ENCODE results near the gene TNFRSF8.

- TF ChIP-seq CTCF (IDR thresholded peaks at IDR 0.05) (no peak), POLR2A (IDR thresholded peaks at IDR 0.05) (no peak)
Observed at GRCh38 chr1:12090326-12090725, 27.2 kb downstream of the TNFRSF8 start.
